CD4-positive, alpha-beta T cell treated with Interleukin-15 for 4 hours (primary cell): ENCODE measurements around the gene CHI3L2.

Experiments
- DNase-seq: peaks from one replicate; pipeline ENCODE4 v3.0.0-alpha.2; 2020; ENCODE audit warnings: low spot score

CHI3L2 gene

DNA sequence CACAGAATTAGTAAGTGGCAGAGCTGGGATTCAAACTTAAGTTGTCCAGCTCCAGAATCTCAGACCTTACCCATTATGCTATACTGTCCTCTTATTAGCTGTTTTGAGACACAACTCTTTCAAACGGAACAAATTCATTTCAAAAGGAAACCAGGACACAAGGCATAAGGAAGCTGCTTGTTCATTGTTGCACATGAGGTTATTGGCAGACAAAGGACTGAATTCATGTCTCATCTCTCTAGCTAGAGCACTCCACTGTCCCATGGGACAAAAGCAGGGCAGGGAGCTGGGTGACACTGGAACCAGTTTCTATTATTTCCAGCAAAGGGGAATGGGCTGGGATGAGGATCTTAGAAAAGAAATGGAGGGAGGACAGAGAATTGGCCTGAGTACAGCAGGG lies 26.4 kb downstream of the CHI3L2 start:
- no peak for DNase-seq

DNA sequence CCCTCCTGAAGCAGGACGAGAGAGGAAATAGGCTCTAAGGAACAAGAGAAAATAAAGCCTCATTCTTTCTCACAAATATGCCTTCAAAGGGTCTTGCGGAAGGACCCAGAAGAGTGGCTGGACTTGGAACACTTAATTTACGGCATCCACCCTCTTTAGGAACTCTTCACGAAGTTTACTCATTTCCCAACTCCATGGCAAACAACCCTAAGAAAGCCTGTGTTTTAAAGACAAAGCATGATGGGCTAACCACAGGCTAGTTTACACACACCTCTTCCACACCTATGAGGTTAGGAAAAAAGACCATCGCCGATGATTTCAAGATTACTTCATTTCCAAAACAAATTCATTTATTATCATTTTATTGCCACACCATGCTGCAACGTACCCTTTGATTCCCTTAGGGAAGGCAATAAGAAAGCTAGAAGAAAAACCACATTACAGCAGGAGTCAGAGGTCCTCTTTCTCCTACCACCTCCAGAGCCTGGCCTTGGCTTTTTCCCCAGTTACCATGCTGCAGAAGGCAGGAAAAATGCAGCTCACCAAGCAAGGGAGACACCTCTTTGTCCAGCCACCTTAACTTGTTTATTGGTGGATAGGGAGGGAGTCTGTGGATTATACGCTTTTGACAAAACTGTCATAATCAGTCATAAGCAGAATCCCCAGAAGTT lies 29.6 kb downstream of the CHI3L2 start:
- no peak for DNase-seq

DNA sequence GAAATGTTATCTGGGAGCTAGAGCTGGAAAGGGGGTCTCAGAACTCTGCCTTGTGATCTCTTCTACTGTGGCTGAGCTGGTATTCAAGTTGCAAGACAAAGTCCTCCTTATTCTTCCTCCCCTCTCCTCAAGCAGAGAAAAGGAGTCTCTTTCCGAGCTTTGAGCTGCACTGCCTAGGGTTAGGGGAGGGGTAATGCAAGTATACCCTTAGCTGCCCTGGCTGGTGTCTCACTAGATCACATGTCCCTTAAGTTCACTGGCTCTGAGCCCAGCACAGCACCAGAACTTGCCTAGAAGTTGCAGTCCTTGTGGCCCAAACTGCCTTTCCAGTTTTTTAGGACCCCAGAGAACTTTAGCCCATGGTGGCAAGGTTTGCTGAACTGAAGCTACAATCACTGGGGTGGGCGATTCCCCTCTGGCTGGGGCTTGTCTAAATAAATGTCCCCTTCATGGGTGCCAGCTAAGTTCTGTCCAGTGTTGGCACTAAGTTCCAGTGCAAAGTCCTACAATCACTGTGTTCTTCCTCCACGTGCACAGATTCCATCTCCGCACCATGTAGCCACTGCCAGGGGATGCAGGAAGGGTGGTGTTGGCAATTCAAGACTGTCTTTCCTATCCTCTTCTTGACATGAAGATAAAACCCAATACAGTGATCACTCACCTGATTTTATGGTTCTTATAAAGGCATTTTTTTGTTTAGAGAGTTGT lies 40.4 kb downstream of the CHI3L2 start:
- DNase-seq, result no peak

DNA sequence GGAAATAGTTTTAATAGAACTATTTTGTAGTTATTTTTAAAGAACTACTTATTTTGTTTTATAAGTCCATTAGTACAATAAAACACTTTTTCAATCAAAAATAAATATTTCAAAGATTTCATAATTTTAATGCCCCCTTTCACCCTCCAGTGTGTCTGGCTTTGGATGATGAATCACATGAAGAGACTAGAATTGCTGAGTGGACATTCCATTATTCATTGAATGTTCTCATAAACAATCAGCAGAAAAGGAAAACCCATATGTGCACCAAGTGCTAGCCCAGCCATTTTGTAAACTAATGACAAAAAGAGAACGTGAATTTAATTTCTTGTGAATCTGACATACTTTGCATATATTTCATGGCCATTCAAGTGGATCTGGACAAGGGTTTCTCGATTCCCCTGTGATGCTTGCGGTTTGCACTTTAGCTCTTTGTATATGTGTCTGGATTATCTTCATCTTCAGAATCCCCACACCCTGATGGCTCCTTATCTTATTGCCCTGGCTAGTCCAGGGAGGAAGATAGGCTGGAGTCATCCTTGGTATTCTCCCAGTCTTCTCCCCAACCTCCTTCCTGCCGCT lies 42.4 kb downstream of the CHI3L2 start:
- no peak for DNase-seq

DNA sequence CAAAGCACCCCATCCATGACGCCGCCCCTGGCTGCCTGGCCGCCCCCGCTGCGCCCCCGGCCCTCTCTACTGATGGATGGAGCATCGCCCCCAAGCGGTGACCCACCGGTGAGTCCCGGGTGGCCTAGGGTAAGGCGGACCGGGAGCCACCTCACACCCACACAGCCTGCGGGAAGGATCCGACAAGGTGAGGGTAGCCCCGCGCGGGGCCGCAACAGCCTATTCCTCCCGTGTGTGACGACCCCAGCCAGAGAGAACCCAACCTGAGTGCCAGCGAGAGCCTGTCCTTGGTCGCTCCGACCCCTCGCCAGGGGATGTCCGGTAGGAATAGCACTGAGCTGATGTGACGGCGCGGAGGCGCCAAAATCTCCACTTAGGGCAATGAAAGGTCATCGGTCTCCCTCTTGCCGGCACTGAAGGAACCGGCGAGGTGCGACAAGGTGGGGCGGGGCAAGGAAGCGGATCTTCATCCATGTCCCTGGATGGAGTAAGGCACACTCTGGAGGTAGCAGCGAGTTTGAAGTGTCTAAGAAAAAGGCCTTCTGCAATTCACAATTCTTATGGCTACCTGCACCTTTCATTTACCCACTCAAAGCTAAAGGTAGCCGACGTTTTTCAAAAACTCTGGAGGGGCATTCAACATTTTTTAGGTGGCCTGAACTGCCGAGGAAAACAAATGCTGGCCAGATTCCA lies 43.4 kb downstream of the CHI3L2 start:
- no peak for DNase-seq

DNA sequence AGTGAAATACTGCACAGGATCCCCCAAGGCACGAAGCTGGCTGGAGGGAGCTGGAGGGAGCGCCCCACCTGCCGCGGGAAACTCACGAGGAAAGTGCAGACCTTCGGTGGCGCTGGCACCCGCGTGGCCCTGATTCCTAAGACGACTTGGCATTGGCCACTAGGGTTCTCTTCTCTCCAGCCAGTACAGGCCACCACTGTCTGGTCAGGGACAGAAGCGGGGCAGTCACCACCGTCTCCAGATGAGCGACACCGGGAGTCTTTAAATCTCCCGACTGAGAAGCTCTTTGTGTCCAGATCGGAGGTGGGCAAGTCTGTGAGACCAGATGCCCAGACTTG lies 43.9 kb downstream of the CHI3L2 start:
- DNase-seq, result no peak

DNA sequence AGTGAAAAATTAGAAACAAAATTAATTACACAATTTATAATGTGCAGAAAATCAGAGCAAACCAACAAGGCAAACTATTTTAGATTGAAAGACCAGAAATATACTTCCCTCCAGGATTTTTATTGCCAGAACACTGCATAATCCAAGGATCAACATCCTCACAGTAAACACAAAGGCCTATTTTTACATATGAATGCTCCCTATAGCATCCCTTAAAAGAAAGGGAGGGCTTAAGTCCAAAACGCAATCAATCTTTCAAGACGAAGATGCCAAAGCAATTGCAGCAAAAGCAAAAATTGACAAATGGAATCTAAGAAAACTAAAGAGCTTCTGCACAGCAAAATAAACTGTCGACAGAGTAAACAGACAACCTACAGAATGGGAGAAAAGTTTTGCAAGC lies 44.6 kb downstream of the CHI3L2 start:
- DNase-seq, result no peak

DNA sequence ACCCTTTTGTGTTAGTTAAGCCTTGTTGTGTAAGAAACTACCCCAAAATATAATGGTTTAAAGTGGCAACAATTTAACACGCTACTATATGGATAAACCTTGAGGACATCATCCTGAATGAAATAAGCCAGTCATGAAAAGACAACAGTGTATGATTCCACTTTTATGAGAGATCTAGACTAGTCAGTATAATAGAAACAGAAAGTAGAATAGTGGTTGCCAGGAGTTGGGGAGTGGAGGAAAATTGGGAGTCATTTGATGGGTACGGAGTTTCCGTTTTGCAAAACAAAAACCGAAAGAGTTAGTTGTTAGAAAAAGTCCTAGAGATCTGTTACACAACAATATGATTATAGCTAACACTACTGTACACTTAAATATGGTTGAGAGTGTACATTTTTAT lies 47.1 kb downstream of the CHI3L2 start:
- DNase-seq, result no peak

DNA sequence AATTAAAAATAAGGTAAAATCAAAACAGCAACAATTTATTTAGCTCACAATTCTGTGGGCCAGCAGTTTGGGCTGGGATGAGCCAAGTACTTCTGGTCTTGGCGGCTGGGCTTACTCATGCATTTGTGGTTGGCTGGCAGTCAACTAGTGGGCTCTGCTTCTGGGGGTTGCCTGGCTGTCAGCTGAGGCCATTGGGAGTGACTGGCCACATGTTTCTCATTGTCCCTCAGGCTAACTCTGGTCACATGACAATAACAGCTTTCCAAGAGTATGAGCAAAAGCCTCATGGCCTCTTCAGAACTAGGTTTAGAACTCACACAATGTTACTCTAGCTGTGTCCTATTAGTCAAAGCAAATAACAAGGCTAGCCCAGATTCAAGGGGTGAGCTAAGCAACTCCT lies 47.6 kb downstream of the CHI3L2 start:
- DNase-seq, result peak; percentile 1

DNA sequence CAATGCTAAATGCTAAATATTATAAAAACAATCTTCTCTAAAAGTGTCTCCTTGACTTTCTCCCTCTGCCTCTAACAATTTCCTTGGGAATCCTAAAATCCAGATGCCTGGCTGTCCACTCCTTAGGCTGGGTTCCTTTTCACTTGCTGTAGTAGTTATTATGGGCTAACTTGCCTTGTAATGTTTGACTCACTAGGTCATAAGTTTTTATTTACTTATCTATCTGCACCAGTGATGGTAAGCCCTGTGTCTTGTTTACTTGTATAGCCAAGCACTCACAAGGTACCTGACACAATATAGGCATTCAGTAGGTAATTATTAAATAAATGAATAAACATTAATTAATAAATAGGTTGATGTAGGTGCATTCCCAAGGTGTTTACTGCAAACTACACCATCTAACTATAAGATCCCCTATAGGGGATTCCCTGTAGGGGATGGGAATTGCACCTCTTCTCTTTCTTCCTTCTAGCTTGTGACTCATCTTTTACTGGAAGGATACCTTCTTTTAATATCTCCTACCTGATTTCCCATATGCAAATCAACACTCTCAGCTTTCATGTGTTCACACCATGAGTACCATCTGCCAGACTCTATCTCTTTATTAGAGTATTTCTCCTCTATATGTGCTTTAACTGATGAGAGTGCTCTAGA lies 48.4 kb downstream of the CHI3L2 start:
- DNase-seq, result no peak

DNA sequence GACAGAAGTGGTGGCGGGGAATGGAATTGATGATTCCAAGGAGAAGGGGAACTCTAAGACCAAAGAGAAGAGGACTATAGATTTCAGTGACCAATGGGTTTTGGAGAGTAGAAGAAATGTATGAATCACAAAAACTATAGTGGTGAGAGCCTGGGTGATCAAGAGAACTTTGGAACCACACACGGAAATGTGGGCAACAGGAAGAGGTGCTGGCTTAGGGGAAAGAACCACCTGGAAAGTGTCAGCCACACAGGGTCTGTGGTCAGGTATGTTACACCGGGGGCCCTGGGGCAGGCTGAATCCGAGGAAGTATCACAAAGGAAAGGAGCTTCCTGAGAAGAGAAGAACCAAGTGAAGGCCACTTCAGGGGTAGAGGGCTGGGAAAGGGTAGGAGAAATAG lies 51.6 kb downstream of the CHI3L2 start:
- no peak for DNase-seq

DNA sequence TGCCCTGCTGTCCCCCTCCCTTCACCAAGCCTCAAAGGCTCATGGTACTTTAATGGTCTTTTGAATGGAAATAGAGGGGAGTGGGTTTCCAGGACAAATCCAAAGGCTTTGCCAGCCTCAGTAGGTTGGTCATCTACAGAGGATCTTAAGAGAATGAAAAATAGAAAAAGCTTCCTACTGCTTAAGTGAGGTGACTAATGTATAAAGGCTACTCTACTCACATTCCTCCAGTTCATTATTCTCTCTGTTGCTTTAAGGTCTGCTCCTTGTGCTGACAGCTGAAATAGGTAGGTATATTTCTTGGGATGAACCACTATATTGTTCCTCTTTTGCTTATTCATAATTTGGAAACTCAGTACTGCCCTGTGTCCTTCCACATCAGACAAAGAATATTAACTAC lies 52.8 kb downstream of the CHI3L2 start:
- DNase-seq, result no peak

DNA sequence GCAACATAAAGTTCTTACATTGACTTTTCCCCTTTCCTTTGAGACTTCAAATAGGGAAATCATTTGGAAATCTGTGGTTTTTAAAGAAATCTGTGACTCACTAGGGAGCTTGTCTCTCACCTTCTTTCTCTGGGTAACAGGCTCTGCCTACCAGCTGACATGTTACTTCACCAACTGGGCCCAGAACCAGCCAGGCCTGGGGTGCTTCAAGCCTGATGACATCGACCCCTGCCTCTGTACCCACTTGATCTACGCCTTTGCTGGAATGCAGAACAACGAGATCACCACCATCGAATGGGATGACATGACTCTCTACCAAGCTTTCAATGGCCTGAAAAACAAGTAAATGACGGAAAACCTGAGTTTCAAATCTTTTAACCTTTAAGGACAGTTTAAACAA lies 53.9 kb downstream of the CHI3L2 start:
- DNase-seq, result no peak

DNA sequence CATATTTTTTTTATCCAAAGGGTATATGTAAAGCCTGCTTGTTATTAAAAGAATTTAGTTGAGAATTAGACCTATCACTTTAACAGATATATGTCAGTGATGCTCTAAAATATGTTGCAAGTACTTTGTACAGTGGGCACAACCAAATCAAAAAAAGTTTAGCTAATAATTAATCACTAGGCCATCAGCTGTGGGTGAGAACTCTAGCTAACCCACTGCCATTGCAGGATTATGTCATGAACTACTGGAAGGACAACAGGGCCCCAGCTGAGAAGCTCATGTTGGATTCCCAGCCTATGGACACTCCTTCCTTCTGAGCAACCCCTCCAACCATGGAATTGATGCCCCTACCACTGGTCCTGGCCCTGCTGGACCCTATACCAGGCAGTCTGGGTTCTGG lies 56.3 kb downstream of the CHI3L2 start:
- no peak for DNase-seq

DNA sequence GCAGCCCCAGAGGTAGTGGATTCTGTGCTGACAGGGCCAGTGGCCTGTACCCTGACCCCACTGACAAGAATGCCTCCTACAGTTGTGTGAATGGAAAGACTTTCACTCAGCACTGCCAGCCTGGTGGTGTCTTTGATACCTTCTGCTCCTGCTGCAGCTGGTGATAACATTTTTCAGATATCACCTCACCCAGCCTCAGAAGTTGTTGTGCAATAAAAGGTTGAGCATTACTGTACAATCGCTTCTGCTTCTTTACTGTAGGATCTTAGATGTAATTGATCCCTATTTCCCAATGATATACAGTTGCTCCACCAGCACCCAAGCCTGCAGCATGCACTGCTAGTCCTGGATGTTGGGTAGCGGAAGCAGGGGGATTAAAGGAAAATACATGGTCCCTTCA lies 58.4 kb downstream of the CHI3L2 start:
- no peak for DNase-seq

DNA sequence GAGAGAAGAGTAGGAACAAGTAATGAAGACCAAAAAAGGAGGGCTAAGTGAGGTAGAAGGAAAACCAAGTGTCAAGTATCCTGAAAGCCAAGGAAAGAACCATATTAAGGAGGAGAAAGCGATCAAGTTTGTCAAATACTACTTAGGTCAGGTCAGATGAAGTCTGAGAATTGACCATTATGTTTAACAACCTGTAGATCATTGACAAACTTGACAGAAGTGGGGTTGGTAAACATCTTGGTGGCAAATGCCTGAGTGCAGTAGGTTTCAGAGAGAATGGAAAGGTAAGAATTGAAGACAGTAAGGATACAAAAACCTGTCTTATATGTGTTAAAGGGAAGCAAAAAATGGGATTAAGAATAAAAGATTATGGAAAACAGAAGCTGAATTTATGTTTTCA lies 59.4 kb downstream of the CHI3L2 start:
- no peak for DNase-seq

DNA sequence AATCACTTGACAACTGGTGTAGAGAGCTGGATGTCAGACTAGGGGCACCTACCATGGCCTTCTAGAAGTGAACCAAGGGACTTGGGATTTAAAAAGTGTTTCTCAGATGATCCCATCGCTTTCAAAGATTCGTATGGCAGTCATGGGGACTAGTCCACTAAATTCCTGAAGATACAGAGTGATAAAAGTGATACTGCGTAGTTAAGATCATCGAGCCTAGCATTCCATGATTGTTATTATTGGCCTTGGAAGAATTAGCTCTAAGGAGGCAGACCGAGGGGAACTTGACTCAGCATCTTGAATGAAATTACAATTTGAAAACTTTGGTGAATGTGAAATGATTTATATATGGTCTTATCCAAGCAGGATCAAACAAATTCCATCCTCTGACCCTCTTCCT lies 61.9 kb downstream of the CHI3L2 start:
- DNase-seq, result no peak

DNA sequence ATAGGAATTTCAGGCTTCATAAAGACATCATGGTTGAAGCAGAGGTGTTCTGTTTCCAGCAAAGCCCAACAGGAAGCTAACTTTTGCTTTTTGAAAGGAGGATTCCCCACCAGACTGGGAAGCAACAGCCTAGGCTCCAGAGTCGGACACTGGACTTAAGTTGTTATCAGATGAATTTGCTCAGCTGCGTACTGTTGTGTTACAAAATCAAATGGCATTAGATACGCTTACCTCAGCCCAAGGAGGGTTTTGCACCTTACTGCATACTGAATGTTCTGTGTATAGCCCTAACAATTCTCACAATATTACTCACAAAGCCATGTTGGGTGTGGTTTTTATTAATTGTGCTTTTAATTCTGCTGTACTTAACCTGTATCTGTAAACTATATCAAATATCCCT lies 62.6 kb downstream of the CHI3L2 start:
- DNase-seq, result no peak

DNA sequence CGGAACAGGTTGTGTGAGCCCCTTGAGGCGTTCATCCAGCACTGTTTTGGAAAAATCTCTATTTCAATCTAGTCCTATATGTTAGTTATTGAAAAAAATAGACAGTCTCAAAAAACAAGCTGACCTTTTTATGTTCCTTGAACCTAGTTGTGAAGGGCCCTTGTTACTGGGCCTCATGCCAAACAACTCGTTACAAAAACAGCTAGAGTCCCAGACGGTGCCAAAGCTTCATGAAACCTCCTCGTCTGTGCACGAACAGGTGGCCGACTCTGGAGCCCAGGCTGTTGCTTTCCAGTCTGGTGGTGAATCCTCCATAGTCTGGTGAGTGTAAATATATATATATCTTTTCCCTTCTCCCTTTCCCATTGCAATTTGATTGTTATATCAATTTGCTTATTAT lies 63.1 kb downstream of the CHI3L2 start, which contains the start of gene CHIA:
Gene CHIA, plus strand, starts transcription at position 222 of the 400 bp plus-strand sequence. CDS start 19,617 bp downstream, outside the sequence.
- DNase-seq, result no peak
